Panc1 (cell line): ENCODE results near the gene LRRC59. TPM values are rescaled to one million over a fixed set of nuclear protein-coding genes. Genes with fewer than 3 reads are reported as not detected.

ENCODE experiments used
- ATAC-seq: fragments of 200-7000 bp; cut with Tn5 transposase; 2 replicates; pipeline ENCODE4 v1.9.1; 2020; ENCODE audit warnings: mild to moderate bottlenecking, moderate library complexity
- BruUV-seq: library from RNA; stranded (reverse); fragments of 400-500 nt; replicated peaks from 2 replicates; lab custom pipeline; 2021; lab: Mats Ljungman, UMichigan
- CTCF ChIA-PET: fragments of 300-600 bp; sonication (Branson Sonifier 250); formaldehyde crosslinking; loops from one replicate; lab custom pipeline; 2022; ENCODE audit warnings: antibody characterized with exemption; lab: Charles Lee
- POLR2A ChIA-PET: fragments of 300-600 bp; sonication (Branson Sonifier 250); formaldehyde crosslinking; loops from one replicate; lab custom pipeline; 2022; ENCODE audit warnings: antibody characterized with exemption; lab: Charles Lee
- DNase-seq: peaks from one replicate; pipeline ENCODE4 v3.0.0-alpha.2; 2010; ENCODE audit warnings: low read depth, low spot score
- H3K27ac ChIP-seq: 2 replicates; pipeline ENCODE4 v1.5.1; 2011; ENCODE audit warnings: mild to moderate bottlenecking, low read length, inconsistent platforms
- H3K27me3 ChIP-seq: fragments of 200-500 bp; sonication (Bioruptor generic); 2 replicates; pipeline ENCODE4 v1.6.0; 2014; ENCODE audit warnings: low read length, inconsistent platforms; ENCODE audit not compliant: control insufficient read depth, insufficient read depth
- H3K36me3 ChIP-seq: fragments of 200-500 bp; sonication (Bioruptor generic); 2 replicates; pipeline ENCODE4 v1.5.1; 2014; ENCODE audit warnings: inconsistent platforms, mild to moderate bottlenecking, low read length, moderate library complexity; ENCODE audit not compliant: control insufficient read depth, insufficient read depth
- H3K4me1 ChIP-seq: 2 replicates; pipeline ENCODE4 v1.5.1; 2011; ENCODE audit warnings: inconsistent platforms, mild to moderate bottlenecking, low read length, moderate library complexity; ENCODE audit not compliant: control insufficient read depth, insufficient read depth
- H3K4me3 ChIP-seq, 2 experiments: 2 replicates each; pipeline ENCODE4 v1.5.1; 2011 to 2012; ENCODE audit warnings: low read depth in 2 of 2, low read length in 2 of 2, mild to moderate bottlenecking in 2 of 2, inconsistent platforms in 1 of 2, moderate library complexity in 1 of 2
- H3K9me3 ChIP-seq: fragments of 200-500 bp; sonication (Bioruptor generic); 2 replicates; pipeline ENCODE4 v1.5.1; 2014; ENCODE audit warnings: low read depth, mild to moderate bottlenecking, inconsistent platforms, low read length, moderate library complexity; ENCODE audit not compliant: control insufficient read depth, insufficient read depth
- POLR2AphosphoS5 ChIP-seq: IDR thresholded peaks from 2 replicates; pipeline ENCODE4 v1.6.1; 2012; ENCODE audit warnings: mild to moderate bottlenecking, low read depth, low read length, moderate library complexity
- SIN3A ChIP-seq: IDR thresholded peaks from 2 replicates; pipeline ENCODE4 v1.6.1; 2012; ENCODE audit warnings: low read depth, mild to moderate bottlenecking, low read length, moderate library complexity, borderline replicate concordance; ENCODE audit not compliant: insufficient read depth
- TCF7L2 ChIP-seq: IDR thresholded peaks from 2 replicates; pipeline ENCODE4 v1.6.1; 2011; ENCODE audit warnings: mild to moderate bottlenecking, low read depth, low read length, inconsistent platforms
- in situ Hi-C: cut with HindIII; loops from 2 replicates; pipeline ENCODE4 v1.10.0; 2016; ENCODE audit warnings: low sequenced_read_pairs, low pct_unique_long_range_greater_than_20kb
- intact Hi-C: fragments of 100-400 bp; cut with micrococcal nuclease; formaldehyde crosslinking; loops from one replicate; pipeline ENCODE4 v1.10.0; 2022; ENCODE audit not compliant: unreplicated experiment
- total RNA-seq: library from RNA; stranded (reverse); gene quantifications from one replicate; pipeline ENCODE4 v1.2.1, GENCODE V29; 2021; ENCODE audit not compliant: unreplicated experiment
- TF ChIP-seq, protein P1 (sequence below): fragments of 450-650 bp; IDR thresholded peaks from 2 replicates; pipeline ENCODE4 v1.5.1; 2017; ENCODE audit warnings: mild to moderate bottlenecking
- TF ChIP-seq, protein P2 (sequence below), 2 experiments: IDR thresholded peaks; 2 replicates each; pipeline ENCODE4 v1.6.1; 2011 to 2012; ENCODE audit warnings: low read depth in 2 of 2, control low read depth in 1 of 2, low read length in 1 of 2, mild to moderate bottlenecking in 1 of 2, moderate library complexity in 1 of 2; ENCODE audit not compliant: insufficient read depth in 1 of 2

The LRRC59 gene
- total RNA-seq, 1 experiment from 2014 or later: 167 TPM

DNA sequence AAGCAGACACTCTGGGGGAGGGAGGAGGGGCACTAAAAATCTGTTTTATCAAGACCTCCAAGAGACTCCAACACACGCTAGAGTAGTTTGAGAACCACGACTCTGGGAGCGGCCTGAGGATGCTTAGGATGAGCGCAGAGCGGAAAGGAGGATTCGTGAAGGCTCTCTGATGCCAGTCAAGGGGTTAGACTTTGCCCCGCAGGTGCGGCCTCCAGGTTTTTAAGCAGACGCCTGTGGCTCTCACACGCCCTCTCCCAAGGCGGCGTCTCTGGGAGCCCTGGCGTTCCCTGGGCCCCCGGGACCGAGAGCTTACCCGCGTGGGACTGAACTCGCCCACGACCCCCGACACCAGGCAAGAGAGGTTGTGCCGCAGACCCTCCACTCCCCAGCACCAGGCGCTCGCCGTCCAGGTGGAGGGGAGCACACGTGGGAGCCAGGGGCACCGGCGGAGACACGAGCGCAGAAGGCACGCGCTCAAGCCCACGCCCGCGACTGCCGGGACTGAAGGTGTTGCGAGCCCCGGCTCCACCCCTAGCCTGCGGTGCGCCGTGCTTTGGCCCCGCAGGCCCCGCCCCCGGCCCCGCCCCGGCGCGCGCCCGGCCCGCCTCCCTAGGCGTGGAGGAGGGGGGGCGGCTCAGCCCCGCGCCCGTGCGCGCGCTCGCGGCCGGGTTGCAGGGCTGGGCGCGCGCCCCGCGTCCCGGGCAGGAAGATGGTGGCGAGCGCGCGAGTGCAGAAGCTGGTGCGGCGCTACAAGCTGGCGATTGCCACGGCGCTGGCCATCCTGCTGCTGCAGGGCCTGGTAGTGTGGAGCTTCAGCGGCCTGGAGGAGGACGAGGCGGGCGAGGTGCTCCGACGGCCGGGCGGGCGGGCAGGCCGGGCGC lies 51.7 kb downstream of the LRRC59 start, which contains the start of gene XYLT2:
Gene XYLT2 (plus strand): TSS at position 695 of the 881 bp plus-strand sequence. CDS start 15 bp downstream, at position 710.
- Histone ChIP-seq H3K4me1 (peaks cover 8% of the 10 kb centered on the region), H3K27me3 (no peaks in the 10 kb centered on the region), H3K27ac (peak within 1 kb of the TSS; percentile 73), H3K36me3 (no peaks in the 10 kb centered on the region; the same call in 1 of the 2 replicates), H3K4me3 (peak within 1 kb of the TSS; percentile 70 to 85), H3K9me3 (0 out of 2 replicates have a peak, but pooled peaks cover 6% of the 10 kb centered on the region)
- DNase-seq (no peak), ATAC-seq (peak; percentile 92)
- CTCF ChIA-PET: interaction anchor here (0.6 kb wide), 1 partner anchor 49 kb away, joined by 3 read pairs; no protein-coding TSS in a partner anchor
- BruUV-seq: no TSS peak
- POLR2A ChIA-PET: interaction anchor here (0.6 kb wide), 1 partner anchor 53 kb away, joined by 5 read pairs; no protein-coding TSS in a partner anchor
- intact Hi-C loops: no loop called here
- TF ChIP-seq TCF7L2 (no peak), POLR2AphosphoS5 (peak; percentile 49; the same call in 1 of the 2 replicates)
- in situ Hi-C loops: no loop called here

DNA sequence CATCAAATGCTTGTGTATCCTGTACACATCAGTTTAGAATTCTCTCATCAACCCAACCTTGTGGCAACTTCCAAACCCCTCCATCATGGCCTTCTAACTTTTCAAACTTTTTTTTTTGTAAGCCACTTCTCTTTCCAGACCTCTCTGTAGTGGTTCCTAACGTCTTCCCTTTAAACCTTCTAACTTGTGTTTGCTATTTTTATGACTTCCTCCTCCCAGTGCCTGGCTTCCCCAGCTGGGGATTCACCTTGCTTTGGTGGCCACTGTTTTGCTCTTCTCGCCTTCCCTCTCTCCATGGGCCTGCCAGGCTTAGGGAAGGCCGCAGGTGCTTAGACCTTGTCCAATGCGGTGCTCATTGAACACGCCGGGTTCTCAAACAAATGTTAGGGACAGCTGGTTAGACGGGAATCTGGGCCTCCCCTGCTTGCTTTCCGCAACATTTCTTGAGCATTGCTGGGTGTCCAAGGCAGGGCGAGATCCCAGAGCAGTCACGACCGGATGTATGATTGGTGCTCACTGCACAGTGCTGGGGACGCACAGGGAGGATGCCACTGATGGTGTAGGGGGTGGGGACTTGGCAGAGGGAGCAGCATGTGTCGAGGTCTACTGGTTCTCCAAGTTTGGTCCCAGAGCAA lies 52.5 kb downstream of the LRRC59 start:
- no peak overlapping the region for H3K27ac ChIP-seq
- in situ Hi-C loops: no loop called here
- no peak for DNase-seq
- intact Hi-C loops: no loop called here
- POLR2A ChIA-PET: no interaction called here
- H3K4me3 ChIP-seq: no peak overlapping the region; a peak in 1 of 4 replicates
- 0 out of 2 replicates have a peak, but pooled peaks cover 6% of the 10 kb centered on the region for H3K9me3 ChIP-seq
- no peak for ATAC-seq
- no peaks in the 10 kb centered on the region; the same call in 1 of the 2 replicates for H3K36me3 ChIP-seq
- CTCF ChIA-PET: interaction anchor here (0.7 kb wide), 1 partner anchor 45 kb away, joined by 7 read pairs; no protein-coding TSS in a partner anchor
- no TSS peak for BruUV-seq
- H3K27me3 ChIP-seq: no peaks in the 10 kb centered on the region
- TF ChIP-seq SIN3A (no peak), POLR2AphosphoS5 (no peak), TCF7L2 (no peak)
- TF ChIP-seq, protein P1, sequence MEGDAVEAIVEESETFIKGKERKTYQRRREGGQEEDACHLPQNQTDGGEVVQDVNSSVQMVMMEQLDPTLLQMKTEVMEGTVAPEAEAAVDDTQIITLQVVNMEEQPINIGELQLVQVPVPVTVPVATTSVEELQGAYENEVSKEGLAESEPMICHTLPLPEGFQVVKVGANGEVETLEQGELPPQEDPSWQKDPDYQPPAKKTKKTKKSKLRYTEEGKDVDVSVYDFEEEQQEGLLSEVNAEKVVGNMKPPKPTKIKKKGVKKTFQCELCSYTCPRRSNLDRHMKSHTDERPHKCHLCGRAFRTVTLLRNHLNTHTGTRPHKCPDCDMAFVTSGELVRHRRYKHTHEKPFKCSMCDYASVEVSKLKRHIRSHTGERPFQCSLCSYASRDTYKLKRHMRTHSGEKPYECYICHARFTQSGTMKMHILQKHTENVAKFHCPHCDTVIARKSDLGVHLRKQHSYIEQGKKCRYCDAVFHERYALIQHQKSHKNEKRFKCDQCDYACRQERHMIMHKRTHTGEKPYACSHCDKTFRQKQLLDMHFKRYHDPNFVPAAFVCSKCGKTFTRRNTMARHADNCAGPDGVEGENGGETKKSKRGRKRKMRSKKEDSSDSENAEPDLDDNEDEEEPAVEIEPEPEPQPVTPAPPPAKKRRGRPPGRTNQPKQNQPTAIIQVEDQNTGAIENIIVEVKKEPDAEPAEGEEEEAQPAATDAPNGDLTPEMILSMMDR: no peak
- TF ChIP-seq, protein P2, sequence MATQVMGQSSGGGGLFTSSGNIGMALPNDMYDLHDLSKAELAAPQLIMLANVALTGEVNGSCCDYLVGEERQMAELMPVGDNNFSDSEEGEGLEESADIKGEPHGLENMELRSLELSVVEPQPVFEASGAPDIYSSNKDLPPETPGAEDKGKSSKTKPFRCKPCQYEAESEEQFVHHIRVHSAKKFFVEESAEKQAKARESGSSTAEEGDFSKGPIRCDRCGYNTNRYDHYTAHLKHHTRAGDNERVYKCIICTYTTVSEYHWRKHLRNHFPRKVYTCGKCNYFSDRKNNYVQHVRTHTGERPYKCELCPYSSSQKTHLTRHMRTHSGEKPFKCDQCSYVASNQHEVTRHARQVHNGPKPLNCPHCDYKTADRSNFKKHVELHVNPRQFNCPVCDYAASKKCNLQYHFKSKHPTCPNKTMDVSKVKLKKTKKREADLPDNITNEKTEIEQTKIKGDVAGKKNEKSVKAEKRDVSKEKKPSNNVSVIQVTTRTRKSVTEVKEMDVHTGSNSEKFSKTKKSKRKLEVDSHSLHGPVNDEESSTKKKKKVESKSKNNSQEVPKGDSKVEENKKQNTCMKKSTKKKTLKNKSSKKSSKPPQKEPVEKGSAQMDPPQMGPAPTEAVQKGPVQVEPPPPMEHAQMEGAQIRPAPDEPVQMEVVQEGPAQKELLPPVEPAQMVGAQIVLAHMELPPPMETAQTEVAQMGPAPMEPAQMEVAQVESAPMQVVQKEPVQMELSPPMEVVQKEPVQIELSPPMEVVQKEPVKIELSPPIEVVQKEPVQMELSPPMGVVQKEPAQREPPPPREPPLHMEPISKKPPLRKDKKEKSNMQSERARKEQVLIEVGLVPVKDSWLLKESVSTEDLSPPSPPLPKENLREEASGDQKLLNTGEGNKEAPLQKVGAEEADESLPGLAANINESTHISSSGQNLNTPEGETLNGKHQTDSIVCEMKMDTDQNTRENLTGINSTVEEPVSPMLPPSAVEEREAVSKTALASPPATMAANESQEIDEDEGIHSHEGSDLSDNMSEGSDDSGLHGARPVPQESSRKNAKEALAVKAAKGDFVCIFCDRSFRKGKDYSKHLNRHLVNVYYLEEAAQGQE (IDR thresholded peaks at IDR 0.05; ENCODE audit: insufficient read depth in 1 of 2, low read depth in 2 of 2, low read length in 1 of 2): no peak
- peaks cover 8% of the 10 kb centered on the region for H3K4me1 ChIP-seq
